Measurements from ENCODE around the gene SPTLC3.

Gene SPTLC3

DNA sequence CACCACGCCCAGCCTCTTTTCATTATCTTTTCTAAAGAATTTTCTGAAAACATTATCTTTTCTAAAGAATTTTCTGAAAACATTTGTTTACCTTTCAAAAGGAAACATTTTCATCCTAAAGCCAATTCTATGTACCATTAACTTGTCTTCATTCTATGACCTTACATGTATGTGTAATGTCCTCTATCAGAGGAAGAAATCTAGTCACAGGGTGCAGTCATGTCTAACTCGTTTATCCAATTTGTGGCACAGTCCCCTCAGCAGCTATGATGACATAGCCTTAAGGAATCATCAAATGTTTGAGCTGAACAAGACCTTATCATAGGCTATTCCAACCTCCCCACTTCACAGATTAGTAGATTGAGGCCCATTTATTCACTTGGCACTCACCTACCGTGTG, 21.5 kb upstream of the SPTLC3 start:
- TF ChIP-seq POU6F1 (CRISPR knock-in tag; IDR thresholded peaks at IDR 0.05; ENCODE audit: borderline replicate concordance, low read depth) (no peak), ARNTL (CRISPR knock-in tag; IDR thresholded peaks at IDR 0.05; ENCODE audit: borderline replicate concordance, low read depth) (no peak), GLIS3 (CRISPR knock-in tag; IDR thresholded peaks at IDR 0.05) (no peak), TCF4 (CRISPR knock-in tag; IDR thresholded peaks at IDR 0.05; ENCODE audit: borderline replicate concordance) (no peak), ZNF8 (CRISPR knock-in tag; IDR thresholded peaks at IDR 0.05) (no peak), ZNF70 (CRISPR knock-in tag; IDR thresholded peaks at IDR 0.05) (no peak), ZFP30 (CRISPR knock-in tag; IDR thresholded peaks at IDR 0.05) (no peak), TOX (CRISPR knock-in tag; IDR thresholded peaks at IDR 0.05; ENCODE audit: borderline replicate concordance) (no peak), ISL1 (CRISPR knock-in tag; IDR thresholded peaks at IDR 0.05) (no peak), SNAI2 (CRISPR knock-in tag; IDR thresholded peaks at IDR 0.05) (no peak), BACH2 (CRISPR knock-in tag; IDR thresholded peaks at IDR 0.05; ENCODE audit: borderline replicate concordance) (no peak), CSRNP3 (CRISPR knock-in tag; IDR thresholded peaks at IDR 0.05) (no peak), PPARA (CRISPR knock-in tag; IDR thresholded peaks at IDR 0.05; ENCODE audit: borderline replicate concordance) (no peak), ESRRG (CRISPR knock-in tag; IDR thresholded peaks at IDR 0.05) (no peak)
- TF ChIP-seq, protein P1, sequence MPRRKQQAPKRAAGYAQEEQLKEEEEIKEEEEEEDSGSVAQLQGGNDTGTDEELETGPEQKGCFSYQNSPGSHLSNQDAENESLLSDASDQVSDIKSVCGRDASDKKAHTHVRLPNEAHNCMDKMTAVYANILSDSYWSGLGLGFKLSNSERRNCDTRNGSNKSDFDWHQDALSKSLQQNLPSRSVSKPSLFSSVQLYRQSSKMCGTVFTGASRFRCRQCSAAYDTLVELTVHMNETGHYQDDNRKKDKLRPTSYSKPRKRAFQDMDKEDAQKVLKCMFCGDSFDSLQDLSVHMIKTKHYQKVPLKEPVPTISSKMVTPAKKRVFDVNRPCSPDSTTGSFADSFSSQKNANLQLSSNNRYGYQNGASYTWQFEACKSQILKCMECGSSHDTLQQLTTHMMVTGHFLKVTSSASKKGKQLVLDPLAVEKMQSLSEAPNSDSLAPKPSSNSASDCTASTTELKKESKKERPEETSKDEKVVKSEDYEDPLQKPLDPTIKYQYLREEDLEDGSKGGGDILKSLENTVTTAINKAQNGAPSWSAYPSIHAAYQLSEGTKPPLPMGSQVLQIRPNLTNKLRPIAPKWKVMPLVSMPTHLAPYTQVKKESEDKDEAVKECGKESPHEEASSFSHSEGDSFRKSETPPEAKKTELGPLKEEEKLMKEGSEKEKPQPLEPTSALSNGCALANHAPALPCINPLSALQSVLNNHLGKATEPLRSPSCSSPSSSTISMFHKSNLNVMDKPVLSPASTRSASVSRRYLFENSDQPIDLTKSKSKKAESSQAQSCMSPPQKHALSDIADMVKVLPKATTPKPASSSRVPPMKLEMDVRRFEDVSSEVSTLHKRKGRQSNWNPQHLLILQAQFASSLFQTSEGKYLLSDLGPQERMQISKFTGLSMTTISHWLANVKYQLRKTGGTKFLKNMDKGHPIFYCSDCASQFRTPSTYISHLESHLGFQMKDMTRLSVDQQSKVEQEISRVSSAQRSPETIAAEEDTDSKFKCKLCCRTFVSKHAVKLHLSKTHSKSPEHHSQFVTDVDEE (CRISPR knock-in tag; IDR thresholded peaks at IDR 0.05) = no peak
- TF ChIP-seq, protein P2, sequence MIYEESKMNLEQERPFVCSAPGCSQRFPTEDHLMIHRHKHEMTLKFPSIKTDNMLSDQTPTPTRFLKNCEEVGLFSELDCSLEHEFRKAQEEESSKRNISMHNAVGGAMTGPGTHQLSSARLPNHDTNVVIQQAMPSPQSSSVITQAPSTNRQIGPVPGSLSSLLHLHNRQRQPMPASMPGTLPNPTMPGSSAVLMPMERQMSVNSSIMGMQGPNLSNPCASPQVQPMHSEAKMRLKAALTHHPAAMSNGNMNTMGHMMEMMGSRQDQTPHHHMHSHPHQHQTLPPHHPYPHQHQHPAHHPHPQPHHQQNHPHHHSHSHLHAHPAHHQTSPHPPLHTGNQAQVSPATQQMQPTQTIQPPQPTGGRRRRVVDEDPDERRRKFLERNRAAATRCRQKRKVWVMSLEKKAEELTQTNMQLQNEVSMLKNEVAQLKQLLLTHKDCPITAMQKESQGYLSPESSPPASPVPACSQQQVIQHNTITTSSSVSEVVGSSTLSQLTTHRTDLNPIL (CRISPR knock-in tag; IDR thresholded peaks at IDR 0.05; ENCODE audit: low read depth) = no peak
- ATAC-seq = no peak

DNA sequence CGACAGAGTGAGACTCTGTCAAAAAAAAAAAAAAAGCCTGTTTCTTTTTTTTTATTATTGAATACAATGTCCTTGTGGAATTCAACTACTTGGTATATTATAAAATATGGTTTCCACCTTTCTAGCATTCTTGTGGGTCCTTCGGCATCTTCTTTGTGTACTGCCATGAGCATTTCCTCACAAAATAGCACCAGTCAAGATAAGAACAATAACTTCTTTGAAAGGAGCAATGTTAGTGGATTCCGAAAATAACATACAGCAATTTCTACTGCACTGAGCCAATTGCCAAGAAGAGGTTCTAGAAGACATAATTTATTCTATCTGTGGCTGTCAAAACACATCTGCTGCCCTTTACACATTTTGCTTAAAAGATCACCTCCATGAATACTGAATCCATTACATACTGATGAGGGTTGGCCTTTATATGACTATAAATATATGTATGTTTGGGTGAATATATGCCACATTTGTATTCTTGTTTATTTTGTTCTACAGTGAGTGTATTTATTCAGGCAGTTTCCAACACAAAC, 19.1 kb upstream of the SPTLC3 start:
- ATAC-seq = no peak

More for the DNA sequence above, 19.1 kb upstream of the SPTLC3 start:
- no peak for TF ChIP-seq CSDC2 (CRISPR knock-in tag; IDR thresholded peaks at IDR 0.05)
- TF ChIP-seq ZNF8 (CRISPR knock-in tag; IDR thresholded peaks at IDR 0.05) = no peak
- TF ChIP-seq PATZ1 (CRISPR knock-in tag; IDR thresholded peaks at IDR 0.05; ENCODE audit: borderline replicate concordance) = no peak
- no peak for TF ChIP-seq RARB (CRISPR knock-in tag; IDR thresholded peaks at IDR 0.05)
- TF ChIP-seq GLIS3 (CRISPR knock-in tag; IDR thresholded peaks at IDR 0.05) = no peak
- TF ChIP-seq ZFP3 (CRISPR knock-in tag; IDR thresholded peaks at IDR 0.05) = no peak
- TF ChIP-seq, protein P1 (CRISPR knock-in tag; IDR thresholded peaks at IDR 0.05) = no peak
- TF ChIP-seq ZNF70 (CRISPR knock-in tag; IDR thresholded peaks at IDR 0.05) = no peak
- TF ChIP-seq CSRNP3 (CRISPR knock-in tag; IDR thresholded peaks at IDR 0.05) = no peak
- TF ChIP-seq PPARA (CRISPR knock-in tag; IDR thresholded peaks at IDR 0.05; ENCODE audit: borderline replicate concordance) = no peak
- TF ChIP-seq ARNTL (CRISPR knock-in tag; IDR thresholded peaks at IDR 0.05; ENCODE audit: borderline replicate concordance, low read depth) = no peak
- TF ChIP-seq TCF4 (CRISPR knock-in tag; IDR thresholded peaks at IDR 0.05; ENCODE audit: borderline replicate concordance) = no peak
- no peak for TF ChIP-seq ZC3H10 (CRISPR knock-in tag; IDR thresholded peaks at IDR 0.05)
- no peak for TF ChIP-seq OSR1 (CRISPR knock-in tag; IDR thresholded peaks at IDR 0.05)
- TF ChIP-seq ZFP30 (CRISPR knock-in tag; IDR thresholded peaks at IDR 0.05) = no peak
- TF ChIP-seq ESRRG (CRISPR knock-in tag; IDR thresholded peaks at IDR 0.05) = no peak

Data from SK-N-SH treated with all-trans-retinoic acid at 6 μM for 48 hours (cell line).